Testis (tissue), 3 donors: Measurements from ENCODE around the gene STAC. TPM values are rescaled to one million over a fixed set of nuclear protein-coding genes. Genes with fewer than 3 reads are reported as not detected.

Source experiments
- DNase-seq: peaks from one replicate; pipeline ENCODE4 v3.0.0-alpha.2; 2019
- H3K27ac ChIP-seq, 2 donors: fragments of 200-600 bp; sonication (generic); one replicate each; pipeline ENCODE4 v1.5.1; 2019
- H3K27me3 ChIP-seq: fragments of 200-600 bp; sonication (generic); one replicate; pipeline ENCODE4 v1.5.1; 2019
- H3K36me3 ChIP-seq: fragments of 200-600 bp; sonication (generic); one replicate; pipeline ENCODE4 v1.5.1; 2017; ENCODE audit warnings: low read depth; ENCODE audit errors: missing control alignments
- H3K4me1 ChIP-seq: fragments of 200-600 bp; sonication (generic); one replicate; pipeline ENCODE4 v1.5.1; 2019
- H3K4me3 ChIP-seq, 2 donors: fragments of 200-600 bp; sonication (generic); one replicate each; pipeline ENCODE4 v1.5.1; 2017 to 2019
- H3K9me3 ChIP-seq: fragments of 200-600 bp; sonication (generic); one replicate; pipeline ENCODE4 v1.5.1; 2017
- POLR2A ChIP-seq: fragments of 450-650 bp; IDR thresholded peaks from one replicate; pipeline ENCODE4 v1.6.1; 2017; ENCODE audit warnings: antibody characterized with exemption, mild to moderate bottlenecking, moderate library complexity
- WGBS, 2 donors: methylation state at CpG; one replicate each; pipeline ENCODE4 v1.1.5; 2018; 5-methylcytosine and 5-hydroxymethylcytosine counted together
- intact Hi-C: fragments of 100-400 bp; cut with DNase I; formaldehyde crosslinking; loops from one replicate; pipeline ENCODE4 v1.15.1; 2023; ENCODE audit warnings: low total_unique reads
- polyA plus RNA-seq: library from polyadenylated mRNA; stranded (reverse); fragments of 350-450 nt; fragmentation: Illumina TruSeq; extraction: RNeasy Lipid Tissue Mini Kit (QIAGEN cat#74804); gene quantifications from one replicate; pipeline ENCODE4 v1.2.3, GENCODE V29; 2014; ENCODE audit warnings: low read depth, low replicate concordance; ENCODE audit not compliant: insufficient read depth
- total RNA-seq, 2 donors: library from RNA; depleted of rRNA; stranded (reverse); fragments of >200 nt; gene quantifications; one replicate each; pipeline ENCODE4 v1.2.3, GENCODE V29; 2016
- TF ChIP-seq, protein P1 (sequence below), 3 experiments: fragments of 450-650 bp in 2 of 3; fragments of 200-600 bp in 1 of 3; sonication (generic) in 1 of 3; IDR thresholded peaks; one replicate each; pipeline ENCODE4 v1.5.1; 2016 to 2019; ENCODE audit warnings: antibody characterized with exemption in 3 of 3, mild to moderate bottlenecking in 2 of 3, moderate library complexity in 1 of 3

The STAC gene
- total and polyA plus RNA-seq, 3 donors from 2014 or later: 4.8 to 9.4 (median 7.1) TPM

DNA sequence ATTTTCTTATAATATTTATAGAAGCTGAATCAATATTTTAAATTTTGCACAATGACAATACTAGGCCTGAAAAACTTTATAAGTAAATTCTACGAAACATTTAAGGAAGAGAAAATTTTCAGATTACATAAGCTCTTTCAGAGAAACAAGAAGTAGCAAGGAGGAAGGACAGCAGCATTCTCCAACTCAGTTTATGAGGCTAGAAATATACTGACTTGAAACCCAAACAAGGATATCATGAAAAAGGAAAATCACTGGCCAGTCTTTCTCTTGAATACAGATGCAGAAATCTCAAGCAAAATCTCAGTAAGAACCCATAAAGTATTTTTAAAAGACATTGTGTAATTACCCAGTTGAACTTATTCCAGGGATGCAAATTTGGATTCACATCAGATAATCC, 121.3 kb downstream of the STAC start:
- H3K27me3 ChIP-seq: no peaks in the 10 kb centered on the region
- WGBS, 2 donors: 88 to 91% methylated on average over 1 of the region's 1 CpG
- H3K4me3 ChIP-seq: no peak overlapping the region
- TF ChIP-seq, protein P1, sequence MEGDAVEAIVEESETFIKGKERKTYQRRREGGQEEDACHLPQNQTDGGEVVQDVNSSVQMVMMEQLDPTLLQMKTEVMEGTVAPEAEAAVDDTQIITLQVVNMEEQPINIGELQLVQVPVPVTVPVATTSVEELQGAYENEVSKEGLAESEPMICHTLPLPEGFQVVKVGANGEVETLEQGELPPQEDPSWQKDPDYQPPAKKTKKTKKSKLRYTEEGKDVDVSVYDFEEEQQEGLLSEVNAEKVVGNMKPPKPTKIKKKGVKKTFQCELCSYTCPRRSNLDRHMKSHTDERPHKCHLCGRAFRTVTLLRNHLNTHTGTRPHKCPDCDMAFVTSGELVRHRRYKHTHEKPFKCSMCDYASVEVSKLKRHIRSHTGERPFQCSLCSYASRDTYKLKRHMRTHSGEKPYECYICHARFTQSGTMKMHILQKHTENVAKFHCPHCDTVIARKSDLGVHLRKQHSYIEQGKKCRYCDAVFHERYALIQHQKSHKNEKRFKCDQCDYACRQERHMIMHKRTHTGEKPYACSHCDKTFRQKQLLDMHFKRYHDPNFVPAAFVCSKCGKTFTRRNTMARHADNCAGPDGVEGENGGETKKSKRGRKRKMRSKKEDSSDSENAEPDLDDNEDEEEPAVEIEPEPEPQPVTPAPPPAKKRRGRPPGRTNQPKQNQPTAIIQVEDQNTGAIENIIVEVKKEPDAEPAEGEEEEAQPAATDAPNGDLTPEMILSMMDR (IDR thresholded peaks at IDR 0.05): no peak
- no peak for TF ChIP-seq POLR2A
- no peaks in the 10 kb centered on the region for H3K4me1 ChIP-seq
- DNase-seq: no peak
- H3K27ac ChIP-seq: no peak overlapping the region
- H3K36me3 ChIP-seq: no peaks in the 10 kb centered on the region
- H3K9me3 ChIP-seq: no peaks in the 10 kb centered on the region
- intact Hi-C loops: no loop called here

DNA sequence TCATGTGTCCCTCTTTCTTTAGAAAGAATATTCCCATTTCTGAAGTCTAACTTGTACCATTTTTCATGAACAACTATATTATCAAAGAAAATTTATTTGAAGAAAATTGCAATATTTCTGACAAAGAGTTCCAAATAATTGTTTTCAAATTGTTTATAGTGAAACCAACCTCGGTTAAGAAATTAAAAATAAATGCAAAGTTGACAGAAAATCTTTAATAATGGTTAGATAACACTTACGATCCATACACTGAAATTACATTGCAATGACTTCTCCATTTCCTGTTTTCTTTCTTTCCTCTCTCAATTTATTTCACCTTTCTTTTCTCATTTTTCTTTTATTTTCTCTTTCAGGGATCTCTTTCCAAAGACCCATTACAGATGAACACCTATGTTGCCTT, 125.1 kb downstream of the STAC start:
- no peaks in the 10 kb centered on the region for H3K4me1 ChIP-seq
- H3K36me3 ChIP-seq: no peaks in the 10 kb centered on the region
- no peak overlapping the region for H3K4me3 ChIP-seq
- H3K27ac ChIP-seq: no peak overlapping the region
- no peaks in the 10 kb centered on the region for H3K27me3 ChIP-seq
- intact Hi-C loops: no loop called here
- TF ChIP-seq, protein P1 (IDR thresholded peaks at IDR 0.05): no peak
- TF ChIP-seq POLR2A: no peak
- no peak for DNase-seq
- 80 to 93% methylated on average over 2 of the region's 2 CpGs for WGBS, 2 donors
- H3K9me3 ChIP-seq: no peaks in the 10 kb centered on the region

DNA sequence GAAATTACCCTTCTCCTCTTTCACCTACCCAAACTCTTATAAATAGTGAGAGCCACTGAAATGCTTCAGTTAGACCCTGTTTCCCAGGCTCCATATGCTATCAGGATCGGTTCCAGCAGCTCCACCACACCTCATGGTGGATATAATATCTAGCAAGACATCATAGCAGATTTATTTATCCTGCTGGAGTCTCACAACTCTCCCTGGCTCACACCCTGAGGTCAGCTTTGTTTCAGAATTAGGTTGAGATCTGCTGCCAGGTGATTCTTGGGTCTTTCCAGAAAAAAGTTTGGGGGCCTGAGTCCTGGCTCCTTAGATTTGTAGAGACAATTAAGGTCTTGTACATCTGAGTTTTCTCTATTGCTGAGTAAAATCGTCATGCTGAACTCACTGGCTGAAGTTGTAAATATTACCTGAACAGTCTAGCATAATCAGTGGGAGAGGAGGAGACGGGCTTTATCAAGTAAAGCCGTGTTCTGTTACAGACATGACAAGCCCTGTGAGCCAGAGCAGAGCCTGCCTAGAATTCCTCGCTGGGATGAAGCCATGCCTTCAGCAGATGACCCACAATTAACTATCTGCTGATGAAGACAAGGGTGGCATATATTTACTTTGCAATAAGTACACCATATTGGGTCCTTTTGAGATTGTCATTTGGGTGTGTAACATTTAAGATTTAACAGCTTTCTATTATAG, 131.6 kb downstream of the STAC start:
- Histone ChIP-seq H3K36me3 (no peaks in the 10 kb centered on the region), H3K27ac (no peak overlapping the region), H3K27me3 (no peaks in the 10 kb centered on the region), H3K4me1 (no peaks in the 10 kb centered on the region), H3K9me3 (no peaks in the 10 kb centered on the region), H3K4me3 (no peak overlapping the region)
- intact Hi-C loops: no loop called here
- no peak for DNase-seq
- 39 to 50% methylated on average over 5 of the region's 5 CpGs for WGBS, 2 donors
- TF ChIP-seq, protein P1 (IDR thresholded peaks at IDR 0.05): no peak
- TF ChIP-seq POLR2A: no peak

DNA sequence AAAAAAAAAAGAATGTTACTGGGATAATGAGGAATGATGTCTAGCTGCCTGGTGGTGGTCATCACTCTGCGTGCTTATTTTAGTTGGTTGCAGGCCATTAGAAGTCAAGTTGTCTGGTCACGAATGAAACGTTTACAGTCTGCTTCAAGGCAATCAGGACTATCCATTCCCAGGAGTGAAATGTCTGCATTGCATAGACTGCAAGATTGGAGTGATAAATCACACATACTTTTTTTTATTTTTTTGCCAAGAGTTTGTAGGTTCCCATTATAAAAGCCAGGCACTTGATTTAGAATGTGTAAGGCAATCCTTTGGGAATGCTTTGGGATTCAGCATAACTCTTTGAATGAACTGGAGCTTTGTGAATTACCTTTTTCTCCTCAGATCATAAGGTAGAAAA, 132.3 kb downstream of the STAC start:
- Histone ChIP-seq H3K27me3 (no peaks in the 10 kb centered on the region), H3K9me3 (no peaks in the 10 kb centered on the region), H3K27ac (no peak overlapping the region), H3K36me3 (no peaks in the 10 kb centered on the region), H3K4me1 (no peaks in the 10 kb centered on the region), H3K4me3 (no peak overlapping the region)
- WGBS, 2 donors: 50 to 62% methylated on average over 3 of the region's 3 CpGs
- TF ChIP-seq POLR2A: no peak
- TF ChIP-seq, protein P1 (IDR thresholded peaks at IDR 0.05): no peak
- no peak for DNase-seq
- intact Hi-C loops: no loop called here

DNA sequence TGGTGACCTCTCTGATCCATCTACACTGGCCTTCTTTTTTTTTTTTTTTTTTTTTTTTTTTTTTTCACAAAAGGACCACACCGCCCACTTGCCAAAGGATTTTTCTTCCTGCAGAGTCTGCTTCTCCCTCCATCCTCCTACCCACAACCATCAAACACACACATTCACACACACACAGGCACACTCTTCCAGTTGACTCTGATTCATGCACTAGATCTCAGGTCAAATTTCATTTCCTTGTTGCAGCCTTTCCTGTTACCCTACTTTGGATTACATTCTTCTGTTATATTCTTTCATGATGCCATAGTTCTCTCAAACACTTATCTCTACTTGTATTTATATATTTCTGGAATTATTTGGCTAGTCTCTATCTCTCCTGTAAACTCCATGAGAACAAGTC, 133.9 kb downstream of the STAC start:
- H3K36me3 ChIP-seq: no peaks in the 10 kb centered on the region
- no peak for DNase-seq
- no peaks in the 10 kb centered on the region for H3K27me3 ChIP-seq
- 93 to 100% methylated on average over 1 of the region's 1 CpG for WGBS, 2 donors
- TF ChIP-seq POLR2A: no peak
- TF ChIP-seq, protein P1 (IDR thresholded peaks at IDR 0.05): no peak
- H3K4me1 ChIP-seq: no peaks in the 10 kb centered on the region
- H3K27ac ChIP-seq: no peak overlapping the region
- no peak overlapping the region for H3K4me3 ChIP-seq
- no peaks in the 10 kb centered on the region for H3K9me3 ChIP-seq
- intact Hi-C loops: no loop called here
